ENCODE measurements around the gene DHCR24.

The DHCR24 gene

GRCh38 chr1:54928327-54928726, 41.3 kb upstream of the DHCR24 start:
- DNase-seq: no peak
- no peaks in the 10 kb centered on the region for H3K9me3 ChIP-seq
- H3K27me3 ChIP-seq: no peaks in the 10 kb centered on the region
- H3K4me3 ChIP-seq (ENCODE audit: low read depth, low read length): no peak overlapping the region
- H3K36me3 ChIP-seq: no peaks in the 10 kb centered on the region
- H3K4me1 ChIP-seq: no peaks in the 10 kb centered on the region
- no peak for TF ChIP-seq CTCF (IDR thresholded peaks at IDR 0.05; ENCODE audit: low read depth, low read length)

GRCh38 chr1:54927472-54928240, 40.7 kb upstream of the DHCR24 start:
- no peaks in the 10 kb centered on the region for H3K9me3 ChIP-seq
- H3K4me1 ChIP-seq: no peaks in the 10 kb centered on the region
- H3K27me3 ChIP-seq: no peaks in the 10 kb centered on the region
- no peak for DNase-seq
- TF ChIP-seq CTCF (IDR thresholded peaks at IDR 0.05; ENCODE audit: low read depth, low read length): no peak
- H3K4me3 ChIP-seq (ENCODE audit: low read depth, low read length): no peak overlapping the region
- no peaks in the 10 kb centered on the region for H3K36me3 ChIP-seq

- TF ChIP-seq CTCF (IDR thresholded peaks at IDR 0.05; ENCODE audit: low read depth, low read length): no peak
- H3K36me3 ChIP-seq: no peaks in the 10 kb centered on the region
- no peaks in the 10 kb centered on the region for H3K9me3 ChIP-seq
- H3K4me1 ChIP-seq: no peaks in the 10 kb centered on the region
- no peak overlapping the region for H3K4me3 ChIP-seq (ENCODE audit: low read depth, low read length)
- DNase-seq: no peak
- no peaks in the 10 kb centered on the region for H3K27me3 ChIP-seq
Measured at GRCh38 chr1:54926970-54927369, 40.0 kb upstream of the DHCR24 start.

GRCh38 chr1:54922921-54923421, 36.0 kb upstream of the DHCR24 start:
- Histone ChIP-seq H3K4me1 (no peaks in the 10 kb centered on the region), H3K27me3 (no peaks in the 10 kb centered on the region), H3K4me3 (ENCODE audit: low read depth, low read length) (no peak overlapping the region), H3K36me3 (no peaks in the 10 kb centered on the region), H3K9me3 (no peaks in the 10 kb centered on the region)
- no peak for TF ChIP-seq CTCF (IDR thresholded peaks at IDR 0.05; ENCODE audit: low read depth, low read length)
- DNase-seq: no peak

- Histone ChIP-seq H3K36me3 (no peaks in the 10 kb centered on the region), H3K27me3 (no peaks in the 10 kb centered on the region), H3K4me3 (ENCODE audit: low read depth, low read length) (no peak overlapping the region), H3K9me3 (no peaks in the 10 kb centered on the region), H3K4me1 (no peaks in the 10 kb centered on the region)
- DNase-seq: no peak
- TF ChIP-seq CTCF (IDR thresholded peaks at IDR 0.05; ENCODE audit: low read depth, low read length): no peak
Measured at GRCh38 chr1:54922040-54922761, 35.2 kb upstream of the DHCR24 start.

Data from BE2C (cell line).